K562 (cell line): ENCODE data around the gene COLQ. TPM values are rescaled to one million over a fixed set of nuclear protein-coding genes. Genes with fewer than 3 reads are reported as not detected.

Experiments
- ATAC-seq: fragments of 200-7000 bp; cut with Tn5 transposase; 3 replicates; pipeline ENCODE4 v1.9.1; 2020; ENCODE audit warnings: moderate library complexity
- BruUV-seq: library from RNA; stranded (reverse); fragments of 400-500 nt; replicated peaks from 2 replicates; lab custom pipeline; 2021; lab: Mats Ljungman, UMichigan
- CTCF ChIA-PET: fragments of 300-600 bp; formaldehyde crosslinking; extraction: SDS; loops from one replicate; lab custom pipeline; 2021; ENCODE audit warnings: low intra/inter-chr PET ratio; lab: Yijun Ruan, JAX
- POLR2A ChIA-PET: fragments of 300-600, 350-650 bp; sonication (Branson Sonifier 250); formaldehyde crosslinking; extraction: SDS; loops from one replicate; lab custom pipeline; 2021; ENCODE audit warnings: antibody characterized with exemption, inconsistent platforms; lab: Yijun Ruan, JAX
- DNase-seq, 4 experiments: peaks; one replicate each; pipeline versions ENCODE4 v3.0.0 to v3.0.0-alpha.2; 2011 to 2018; ENCODE audit warnings: low spot score in 3 of 4, mixed read lengths in 3 of 4; ENCODE audit errors: extremely low read depth in 1 of 4
- FAIRE-seq: peaks from 2 replicates; lab custom pipeline; 2011; peaks lifted over from hg19 to GRCh38; lab: Jason Lieb, UNC
- H2AFZ ChIP-seq: 2 replicates; pipeline ENCODE4 v1.6.0; 2011; ENCODE audit warnings: low read depth, low read length, control low read depth, inconsistent platforms
- H3K27ac ChIP-seq: fragments of 200-600 bp; 3 replicates; pipeline ENCODE4 v1.8.0; 2011; ENCODE audit warnings: low read depth, mild to moderate bottlenecking, control low read depth, inconsistent platforms, low read length, moderate library complexity, mixed read lengths; ENCODE audit errors: extremely low read depth
- H3K27me3 ChIP-seq, 2 experiments: fragments of 300-600 bp in 1 of 2; 2 replicates in 1 of 2; 3 replicates in 1 of 2; pipeline versions ENCODE4 v1.6.0 to v1.8.0; 2011; ENCODE audit warnings: inconsistent platforms in 2 of 2, low read length in 2 of 2, mild to moderate bottlenecking in 1 of 2, mixed read lengths in 1 of 2, moderate library complexity in 1 of 2; ENCODE audit not compliant: control insufficient read depth in 2 of 2, insufficient read depth in 2 of 2
- H3K36me3 ChIP-seq: fragments of 300-600 bp; 3 replicates; pipeline ENCODE4 v1.8.0; 2011; ENCODE audit warnings: mild to moderate bottlenecking, low read length, inconsistent platforms; ENCODE audit not compliant: control insufficient read depth, insufficient read depth
- H3K4me1 ChIP-seq, 2 experiments: fragments of 200-600 bp in 1 of 2; replicated peaks in 1 of 2; 2 replicates in 1 of 2; 3 replicates in 1 of 2; pipeline versions ENCODE4 v1.5.1 to v1.8.0; 2011; ENCODE audit warnings: inconsistent platforms in 2 of 2, low read length in 2 of 2, mild to moderate bottlenecking in 1 of 2, mixed read lengths in 1 of 2, moderate library complexity in 1 of 2; ENCODE audit not compliant: control insufficient read depth in 2 of 2, insufficient read depth in 2 of 2
- H3K4me2 ChIP-seq: 2 replicates; pipeline ENCODE4 v1.6.1; 2011; ENCODE audit warnings: low read length, control low read depth, inconsistent platforms, mixed read lengths; ENCODE audit not compliant: insufficient read depth
- H3K4me3 ChIP-seq: fragments of 200-600 bp; sonication (generic), shearing (Covaris generic); 2 replicates; pipeline ENCODE4 v1.5.1; 2016; ENCODE audit warnings: control low read depth, inconsistent platforms
- H3K79me2 ChIP-seq: fragments of 200-600 bp; 3 replicates; pipeline ENCODE4 v1.8.0; 2011; ENCODE audit warnings: low read length, inconsistent platforms; ENCODE audit not compliant: control insufficient read depth, insufficient read depth
- H3K9ac ChIP-seq, 2 experiments: 2 replicates each; pipeline versions ENCODE4 v1.6.0 to v1.6.1; 2011; ENCODE audit warnings: low read depth in 2 of 2, low read length in 2 of 2, control low read depth in 1 of 2, inconsistent platforms in 1 of 2, mild to moderate bottlenecking in 1 of 2, mixed read lengths in 1 of 2; ENCODE audit not compliant: insufficient read depth in 1 of 2
- H3K9me1 ChIP-seq: one replicate; pipeline ENCODE4 v1.6.0; 2011; ENCODE audit warnings: inconsistent platforms, mild to moderate bottlenecking, low read length, moderate library complexity; ENCODE audit not compliant: control insufficient read depth, insufficient read depth
- H3K9me3 ChIP-seq: replicated peaks from 2 replicates; pipeline ENCODE4 v1.5.1; 2011; ENCODE audit warnings: low read depth, low read length, inconsistent platforms; ENCODE audit not compliant: control insufficient read depth, insufficient read depth
- H4K20me1 ChIP-seq: replicated peaks from 2 replicates; pipeline ENCODE4 v1.6.1; 2011; ENCODE audit warnings: low read length, inconsistent platforms, mixed read lengths; ENCODE audit not compliant: control insufficient read depth, insufficient read depth
- ELF4 ChIP-seq: fragments of 450-650 bp; formaldehyde crosslinking; IDR thresholded peaks from 2 replicates; pipeline ENCODE4 v1.4.0; 2022; ENCODE audit warnings: missing genetic modification characterization
- FOSL1 ChIP-seq: fragments of 200-800 bp; sonication (Bioruptor generic); conservative IDR thresholded peaks from 2 replicates; pipeline ENCODE4 v1.6.1; 2016; ENCODE audit warnings: missing genetic modification characterization, missing compliant biosample characterization
- KDM2B ChIP-seq: fragments of 250-450 bp; sonication (Bioruptor Pico); IDR thresholded peaks from 2 replicates; pipeline ENCODE4 v1.8.0; 2021; ENCODE audit warnings: mild to moderate bottlenecking, moderate library complexity
- MAFG ChIP-seq: fragments of 450-650 bp; conservative IDR thresholded peaks from 2 replicates; pipeline ENCODE4 v1.6.1; 2016; ENCODE audit warnings: missing genetic modification characterization, missing compliant biosample characterization
- RFX7 ChIP-seq: fragments of 250-450 bp; sonication (Bioruptor Pico); IDR thresholded peaks from 2 replicates; pipeline ENCODE4 v1.5.1; 2021; ENCODE audit warnings: mild to moderate bottlenecking
- SPI1 ChIP-seq: IDR thresholded peaks from 2 replicates; pipeline ENCODE4 v1.6.1; 2011; ENCODE audit warnings: low read depth, low read length, control low read depth, borderline replicate concordance
- ZC3H4 ChIP-seq: sonication (generic); formaldehyde crosslinking; IDR thresholded peaks from 2 replicates; pipeline ENCODE4 v1.9.0; 2021; ENCODE audit warnings: missing genetic modification reagents, borderline replicate concordance
- ZNF121 ChIP-seq: sonication (generic); formaldehyde crosslinking; conservative IDR thresholded peaks from 2 replicates; pipeline ENCODE4 v1.8.0; 2022; ENCODE audit warnings: missing genetic modification reagents
- WGBS: fragments of 100-300 bp; shearing (Covaris generic); methylation state at CpG from one replicate; pipeline ENCODE4 v1.1.6; 2016; ENCODE audit warnings: low coverage, mixed read lengths; ENCODE audit not compliant: insufficient coverage; ENCODE audit errors: missing lambda C conversion rate; 5-methylcytosine and 5-hydroxymethylcytosine counted together
- in situ Hi-C: fragments of 300-500 bp; cut with MboI; formaldehyde crosslinking; loops from 4 replicates; pipeline ENCODE4 v1.15.0; 2018; ENCODE audit warnings: inconsistent platforms, mixed read lengths
- intact Hi-C: fragments of 100-400 bp; cut with micrococcal nuclease; formaldehyde crosslinking; loops from 2 replicates; pipeline ENCODE4 v1.14.2; 2022
- polyA plus RNA-seq, 8 experiments: library from polyadenylated mRNA; depleted of rRNA in 4 of 8; stranded (reverse) in 5 of 8; unstranded in 3 of 8; fragments of >200 nt; fragmentation: Nextera tagmentation in 2 of 8; fragmentation: Illumina TruSeq in 1 of 8; extraction: Ambion mirVana in 2 of 8; extraction: Trizol in 1 of 8; gene quantifications; 2 replicates each; pipeline versions ENCODE4 v1.2.1 to v1.2.3, GENCODE V29; 2011 to 2014; ENCODE audit warnings: inconsistent platforms in 1 of 8, missing spikeins in 1 of 8
- total RNA-seq, 7 experiments: library from RNA; depleted of rRNA in 6 of 7; stranded (reverse); fragments of >200 nt in 6 of 7; fragmentation: Illumina TruSeq in 2 of 7; extraction: Trizol in 2 of 7; gene quantifications; 2 replicates each; pipeline versions ENCODE4 v1.2.1 to v1.2.3, GENCODE V29; 2011 to 2021; ENCODE audit warnings: low replicate concordance in 1 of 7
- TF ChIP-seq, protein P1 (sequence below): fragments of 450-650 bp; formaldehyde crosslinking; IDR thresholded peaks from 2 replicates; pipeline ENCODE4 v1.4.0; 2020; ENCODE audit warnings: mild to moderate bottlenecking, moderate library complexity
- TF ChIP-seq, protein P2 (sequence below): fragments of 250-450 bp; sonication (Bioruptor Pico); IDR thresholded peaks from 2 replicates; pipeline ENCODE4 v1.6.1; 2021; ENCODE audit warnings: mild to moderate bottlenecking
- TF ChIP-seq, protein P3 (sequence below): fragments of 450-650 bp; IDR thresholded peaks from 2 replicates; pipeline ENCODE4 v1.6.1; 2018; ENCODE audit warnings: mild to moderate bottlenecking, low read depth; ENCODE audit not compliant: partially characterized antibody

The COLQ gene
- total and polyA plus RNA-seq, 9 of the 15 experiments (the other 6 are each of a cell fraction or from before 2014, with no cell fraction given) = 0.04 to 0.36 (median 0.27) TPM; not detected in 4

DNA sequence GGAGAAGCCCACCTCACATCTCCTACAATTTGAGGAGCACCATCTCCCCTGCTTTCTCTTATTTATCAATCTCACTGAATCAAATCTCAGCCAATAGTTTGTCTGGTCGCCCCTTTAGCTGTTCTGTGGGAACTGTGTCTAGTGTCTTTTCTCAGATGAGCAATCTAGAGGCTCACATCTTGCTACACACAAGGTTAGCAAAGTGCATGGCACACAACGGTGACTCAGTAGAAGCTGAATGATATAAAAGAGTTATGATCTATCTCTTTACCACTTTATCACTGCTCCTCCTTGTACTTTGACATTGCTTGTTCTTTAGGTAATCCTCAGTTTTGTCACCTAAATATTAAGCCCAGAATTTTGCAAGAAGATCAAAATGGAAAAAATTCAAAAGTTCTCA, 16.8 kb upstream of the COLQ start:
- Histone ChIP-seq H3K4me1 (no peaks in the 10 kb centered on the region), H3K4me3 (no peak overlapping the region), H3K79me2 (no peaks in the 10 kb centered on the region), H3K4me2 (no peak overlapping the region), H3K27me3 (peaks cover 36 to 44% of the 10 kb centered on the region in 2 experiments; a peak in 4 of 5 replicates), H3K9ac (no peak overlapping the region), H4K20me1 (no peaks in the 10 kb centered on the region), H2AFZ (no peak overlapping the region), H3K9me1 (no peaks in the 10 kb centered on the region), H3K27ac (no peak overlapping the region), H3K9me3 (no peaks in the 10 kb centered on the region), H3K36me3 (no peaks in the 10 kb centered on the region)
- POLR2A ChIA-PET = interaction anchor here (0.7 kb wide), 1 partner anchor 950 kb away, joined by 3 read pairs; no protein-coding TSS in a partner anchor
- no peak for FAIRE-seq
- DNase-seq = no peak
- BruUV-seq = no TSS peak
- intact Hi-C loops = no loop called here
- in situ Hi-C loops = no loop called here
- 0% methylated on average over 2 of the region's 2 CpGs for WGBS
- no peak for ATAC-seq
- CTCF ChIA-PET = no interaction called here
- TF ChIP-seq FOSL1 (tag) (no peak), SPI1 (no peak), MAFG (tag) (no peak), ZNF121 (CRISPR knock-in tag) (no peak), RFX7 (CRISPR knock-in tag) (no peak)

DNA sequence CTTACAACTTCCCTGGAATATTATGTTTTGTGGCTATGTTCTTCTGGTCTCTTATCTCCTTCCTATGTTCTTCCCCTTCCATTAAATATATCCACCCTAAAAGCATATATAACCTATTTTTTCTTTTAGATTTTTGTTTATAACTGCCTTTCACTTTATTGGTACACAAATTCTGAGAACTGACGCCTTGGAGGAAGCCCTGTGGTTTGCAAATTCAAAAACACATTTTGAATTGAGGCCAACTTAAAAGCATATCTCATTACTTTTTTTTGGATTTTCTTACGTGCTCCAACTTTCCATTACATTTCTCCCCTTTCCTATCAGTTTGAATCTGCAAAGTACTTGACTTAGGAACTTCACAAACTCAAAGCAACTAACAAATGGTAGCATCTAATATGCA, 15.3 kb upstream of the COLQ start:
- POLR2A ChIA-PET = interaction anchor here (0.8 kb wide), 1 partner anchor 10 kb away, joined by 6 read pairs; no protein-coding TSS in a partner anchor
- TF ChIP-seq, protein P1, sequence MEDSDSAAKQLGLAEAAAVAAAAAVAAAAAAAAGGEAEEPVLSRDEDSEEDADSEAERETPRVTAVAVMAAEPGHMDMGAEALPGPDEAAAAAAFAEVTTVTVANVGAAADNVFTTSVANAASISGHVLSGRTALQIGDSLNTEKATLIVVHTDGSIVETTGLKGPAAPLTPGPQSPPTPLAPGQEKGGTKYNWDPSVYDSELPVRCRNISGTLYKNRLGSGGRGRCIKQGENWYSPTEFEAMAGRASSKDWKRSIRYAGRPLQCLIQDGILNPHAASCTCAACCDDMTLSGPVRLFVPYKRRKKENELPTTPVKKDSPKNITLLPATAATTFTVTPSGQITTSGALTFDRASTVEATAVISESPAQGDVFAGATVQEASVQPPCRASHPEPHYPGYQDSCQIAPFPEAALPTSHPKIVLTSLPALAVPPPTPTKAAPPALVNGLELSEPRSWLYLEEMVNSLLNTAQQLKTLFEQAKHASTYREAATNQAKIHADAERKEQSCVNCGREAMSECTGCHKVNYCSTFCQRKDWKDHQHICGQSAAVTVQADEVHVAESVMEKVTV (CRISPR knock-in tag) = no peak
- TF ChIP-seq ZC3H4 (CRISPR knock-in tag) = no peak
- no peak for TF ChIP-seq KDM2B
- TF ChIP-seq ELF4 = no peak
- TF ChIP-seq, protein P2, sequence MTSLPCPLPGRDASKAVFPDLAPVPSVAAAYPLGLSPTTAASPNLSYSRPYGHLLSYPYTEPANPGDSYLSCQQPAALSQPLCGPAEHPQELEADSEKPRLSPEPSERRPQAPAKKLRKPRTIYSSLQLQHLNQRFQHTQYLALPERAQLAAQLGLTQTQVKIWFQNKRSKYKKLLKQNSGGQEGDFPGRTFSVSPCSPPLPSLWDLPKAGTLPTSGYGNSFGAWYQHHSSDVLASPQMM = no peak
- TF ChIP-seq, protein P3, sequence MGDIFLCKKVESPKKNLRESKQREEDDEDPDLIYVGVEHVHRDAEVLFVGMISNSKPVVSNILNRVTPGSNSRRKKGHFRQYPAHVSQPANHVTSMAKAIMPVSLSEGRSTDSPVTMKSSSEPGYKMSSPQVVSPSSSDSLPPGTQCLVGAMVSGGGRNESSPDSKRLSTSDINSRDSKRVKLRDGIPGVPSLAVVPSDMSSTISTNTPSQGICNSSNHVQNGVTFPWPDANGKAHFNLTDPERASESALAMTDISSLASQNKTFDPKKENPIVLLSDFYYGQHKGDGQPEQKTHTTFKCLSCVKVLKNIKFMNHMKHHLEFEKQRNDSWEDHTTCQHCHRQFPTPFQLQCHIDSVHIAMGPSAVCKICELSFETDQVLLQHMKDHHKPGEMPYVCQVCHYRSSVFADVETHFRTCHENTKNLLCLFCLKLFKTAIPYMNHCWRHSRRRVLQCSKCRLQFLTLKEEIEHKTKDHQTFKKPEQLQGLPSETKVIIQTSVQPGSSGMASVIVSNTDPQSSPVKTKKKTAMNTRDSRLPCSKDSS = no peak

More for the DNA sequence above, 15.3 kb upstream of the COLQ start:
- H3K9me3 ChIP-seq = no peaks in the 10 kb centered on the region
- 4% methylated on average over 2 of the region's 2 CpGs for WGBS
- peaks cover 35 to 39% of the 10 kb centered on the region in 2 experiments; a peak in 4 of 5 replicates for H3K27me3 ChIP-seq
- no peak overlapping the region for H3K27ac ChIP-seq
- no peaks in the 10 kb centered on the region for H4K20me1 ChIP-seq
- CTCF ChIA-PET = no interaction called here
- DNase-seq (no peak), FAIRE-seq (no peak), ATAC-seq (no peak)
- intact Hi-C loops = no loop called here
- H2AFZ ChIP-seq = no peak overlapping the region
- BruUV-seq = no TSS peak
- in situ Hi-C loops = no loop called here
- H3K9me1 ChIP-seq = no peaks in the 10 kb centered on the region
- no peak overlapping the region for H3K9ac ChIP-seq
- H3K4me2 ChIP-seq = no peak overlapping the region
- no peaks in the 10 kb centered on the region for H3K36me3 ChIP-seq
- no peaks in the 10 kb centered on the region for H3K4me1 ChIP-seq
- H3K79me2 ChIP-seq = no peaks in the 10 kb centered on the region
- no peak overlapping the region for H3K4me3 ChIP-seq
